WI38 (cell line): Measurements from ENCODE around the gene OMG.
"Not testable (repeated sequence)": the region's sequence is repeated elsewhere in the genome, so short reads cannot be mapped to it uniquely, and the experiment has no call there.

ENCODE experiments used
- H3K4me3 ChIP-seq: 2 replicates; pipeline ENCODE4 v1.5.1; 2011; ENCODE audit warnings: low read depth, mild to moderate bottlenecking, control low read depth, low read length
- TF ChIP-seq, protein P1 (sequence below): IDR thresholded peaks from 2 replicates; pipeline ENCODE4 v1.5.1; 2012; ENCODE audit warnings: low read depth, mild to moderate bottlenecking, control low read depth, low read length

Gene OMG

DNA sequence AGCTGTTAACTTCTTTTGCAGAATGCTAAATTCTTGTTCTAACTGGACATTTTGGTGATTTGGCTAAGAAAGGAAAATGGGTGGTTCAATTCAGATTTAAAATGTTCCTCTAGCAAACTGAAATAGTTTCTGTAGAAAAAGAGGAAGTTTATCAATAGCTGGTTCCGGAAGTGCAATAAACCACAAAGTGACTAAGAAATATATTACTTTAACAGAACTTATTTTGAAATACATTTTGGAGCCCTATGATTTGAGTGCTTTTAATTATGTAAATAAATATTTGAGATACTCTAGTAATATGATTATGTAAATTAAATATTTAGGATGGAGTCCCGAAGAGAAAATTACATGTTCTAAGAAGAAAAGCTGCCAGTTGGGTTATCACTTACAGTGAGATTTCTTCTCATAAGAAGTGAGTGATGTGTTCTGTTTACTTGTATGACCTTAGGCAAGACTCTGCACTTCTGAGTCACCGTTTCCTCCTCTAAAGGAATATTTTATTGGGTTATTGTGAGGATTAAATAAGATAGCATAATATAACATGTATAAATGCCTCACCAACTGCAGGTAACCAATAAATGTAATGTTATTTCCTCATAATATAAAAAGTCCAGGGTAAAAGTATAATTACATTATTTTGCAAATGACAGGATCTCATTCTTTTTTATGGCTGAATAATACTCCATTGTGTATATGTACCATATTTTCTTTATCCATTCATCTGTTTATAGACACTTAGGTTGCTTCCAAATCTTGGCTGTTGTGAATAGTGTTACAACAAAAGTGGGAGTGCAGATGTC lies 17.1 kb upstream of the OMG start, which contains the start of gene EVI2B:
Gene EVI2B (minus strand): TSS at position 73 of the 800 bp plus-strand sequence. CDS start 8,445 bp downstream, outside the sequence.
- TF ChIP-seq, protein P1, sequence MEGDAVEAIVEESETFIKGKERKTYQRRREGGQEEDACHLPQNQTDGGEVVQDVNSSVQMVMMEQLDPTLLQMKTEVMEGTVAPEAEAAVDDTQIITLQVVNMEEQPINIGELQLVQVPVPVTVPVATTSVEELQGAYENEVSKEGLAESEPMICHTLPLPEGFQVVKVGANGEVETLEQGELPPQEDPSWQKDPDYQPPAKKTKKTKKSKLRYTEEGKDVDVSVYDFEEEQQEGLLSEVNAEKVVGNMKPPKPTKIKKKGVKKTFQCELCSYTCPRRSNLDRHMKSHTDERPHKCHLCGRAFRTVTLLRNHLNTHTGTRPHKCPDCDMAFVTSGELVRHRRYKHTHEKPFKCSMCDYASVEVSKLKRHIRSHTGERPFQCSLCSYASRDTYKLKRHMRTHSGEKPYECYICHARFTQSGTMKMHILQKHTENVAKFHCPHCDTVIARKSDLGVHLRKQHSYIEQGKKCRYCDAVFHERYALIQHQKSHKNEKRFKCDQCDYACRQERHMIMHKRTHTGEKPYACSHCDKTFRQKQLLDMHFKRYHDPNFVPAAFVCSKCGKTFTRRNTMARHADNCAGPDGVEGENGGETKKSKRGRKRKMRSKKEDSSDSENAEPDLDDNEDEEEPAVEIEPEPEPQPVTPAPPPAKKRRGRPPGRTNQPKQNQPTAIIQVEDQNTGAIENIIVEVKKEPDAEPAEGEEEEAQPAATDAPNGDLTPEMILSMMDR: no peak
- H3K4me3 ChIP-seq: peak within 1 kb of the TSS; percentile 17

DNA sequence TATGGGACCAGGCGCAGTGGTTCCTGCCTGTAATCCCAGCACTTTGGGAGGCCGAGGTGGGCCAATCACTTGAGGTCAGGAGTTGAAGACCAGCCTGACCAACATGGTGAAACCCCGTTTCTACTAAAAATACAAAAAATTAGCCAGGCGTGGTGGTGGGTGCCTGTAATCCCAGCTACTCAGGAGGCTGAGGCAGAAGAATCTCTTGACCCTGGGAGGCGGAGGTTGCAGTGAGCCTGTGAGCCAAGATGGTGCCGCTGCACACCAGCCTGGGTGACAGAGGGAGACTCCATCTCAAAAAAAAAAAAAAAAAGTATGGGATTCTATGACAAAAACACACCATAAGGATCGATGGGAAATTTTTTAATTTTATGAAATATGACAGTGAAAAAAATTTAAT lies 15.2 kb upstream of the OMG start:
- not testable (repeated sequence) for H3K4me3 ChIP-seq

DNA sequence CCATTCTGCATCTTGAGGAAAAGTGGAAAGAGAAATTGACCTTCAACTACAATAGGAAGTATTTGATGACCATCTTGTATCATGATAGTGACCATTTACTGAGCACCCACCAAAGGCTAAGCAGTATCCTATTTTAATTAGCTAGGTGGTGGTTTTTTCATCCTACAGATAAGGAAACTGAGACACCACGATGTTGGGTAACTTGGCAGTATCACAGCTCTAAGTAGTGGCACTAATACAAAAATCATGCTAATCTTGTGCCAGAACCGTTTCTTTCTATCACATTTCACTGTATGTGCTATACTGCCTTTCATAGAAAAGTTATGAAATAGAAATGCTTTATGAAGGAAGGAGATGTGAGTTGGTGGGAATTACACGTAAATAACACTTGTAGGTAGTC lies 14.5 kb upstream of the OMG start:
- H3K4me3 ChIP-seq: no peak overlapping the region
- TF ChIP-seq, protein P1: no peak

DNA sequence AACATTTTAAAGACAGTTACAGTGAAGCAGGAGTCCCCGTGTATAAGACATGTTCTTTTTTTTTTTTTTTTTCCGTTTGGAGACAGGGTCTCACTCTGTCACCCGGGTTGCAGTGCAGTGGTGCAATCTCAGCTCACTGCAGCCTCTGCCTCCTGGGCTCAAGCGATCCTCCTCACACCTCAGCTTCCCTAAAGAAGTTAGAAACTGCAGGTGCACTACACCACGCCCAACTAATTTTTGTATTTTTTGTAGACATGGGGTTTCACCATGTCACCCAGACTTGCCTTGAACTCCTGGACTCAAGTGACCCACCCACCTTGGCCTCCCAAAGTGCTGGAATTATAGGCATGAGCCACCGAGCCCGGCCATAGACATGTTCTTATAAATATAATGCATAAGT lies 13.8 kb upstream of the OMG start:
- TF ChIP-seq, protein P1: no peak
- H3K4me3 ChIP-seq: no peak overlapping the region

DNA sequence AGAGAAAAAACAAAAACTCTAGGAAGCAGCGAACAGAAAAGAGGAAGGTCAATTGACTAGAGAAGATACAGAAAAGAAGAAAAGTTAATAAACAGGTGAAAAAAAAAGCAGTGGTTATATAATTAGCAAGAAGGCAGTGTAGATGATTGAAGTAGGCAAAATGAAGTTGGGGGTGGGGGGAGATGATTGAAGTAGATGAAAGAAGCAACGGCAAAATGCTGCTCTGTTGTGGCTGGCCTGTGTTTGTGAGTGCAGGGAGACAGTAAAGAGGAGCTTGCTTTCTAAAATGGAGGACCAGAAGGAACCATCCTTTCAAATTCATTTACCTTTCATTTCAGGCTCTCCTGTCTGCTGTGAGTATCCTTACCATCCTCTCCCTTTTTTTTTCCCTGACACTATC lies 13.2 kb upstream of the OMG start:
- no peak overlapping the region for H3K4me3 ChIP-seq
- TF ChIP-seq, protein P1: no peak

DNA sequence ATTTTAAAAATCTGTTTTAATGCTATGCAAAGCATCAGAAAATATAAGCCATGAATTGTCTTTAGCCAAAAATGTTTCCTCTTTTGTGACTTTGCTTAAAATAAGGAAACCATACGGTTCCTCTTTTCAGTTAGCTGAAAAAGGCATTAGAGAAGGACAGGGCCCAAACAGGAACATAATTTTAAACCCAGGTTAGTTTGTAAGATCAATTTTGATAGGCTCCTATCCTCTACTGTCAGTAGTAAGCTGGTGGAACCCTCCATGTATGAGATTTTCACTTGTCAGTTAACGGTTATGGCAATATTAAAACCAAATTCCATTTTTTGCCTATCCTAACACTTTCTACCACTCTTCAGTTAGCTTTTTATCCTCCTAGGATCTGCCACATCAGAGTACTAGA lies 12.5 kb upstream of the OMG start:
- TF ChIP-seq, protein P1: no peak
- no peak overlapping the region for H3K4me3 ChIP-seq

DNA sequence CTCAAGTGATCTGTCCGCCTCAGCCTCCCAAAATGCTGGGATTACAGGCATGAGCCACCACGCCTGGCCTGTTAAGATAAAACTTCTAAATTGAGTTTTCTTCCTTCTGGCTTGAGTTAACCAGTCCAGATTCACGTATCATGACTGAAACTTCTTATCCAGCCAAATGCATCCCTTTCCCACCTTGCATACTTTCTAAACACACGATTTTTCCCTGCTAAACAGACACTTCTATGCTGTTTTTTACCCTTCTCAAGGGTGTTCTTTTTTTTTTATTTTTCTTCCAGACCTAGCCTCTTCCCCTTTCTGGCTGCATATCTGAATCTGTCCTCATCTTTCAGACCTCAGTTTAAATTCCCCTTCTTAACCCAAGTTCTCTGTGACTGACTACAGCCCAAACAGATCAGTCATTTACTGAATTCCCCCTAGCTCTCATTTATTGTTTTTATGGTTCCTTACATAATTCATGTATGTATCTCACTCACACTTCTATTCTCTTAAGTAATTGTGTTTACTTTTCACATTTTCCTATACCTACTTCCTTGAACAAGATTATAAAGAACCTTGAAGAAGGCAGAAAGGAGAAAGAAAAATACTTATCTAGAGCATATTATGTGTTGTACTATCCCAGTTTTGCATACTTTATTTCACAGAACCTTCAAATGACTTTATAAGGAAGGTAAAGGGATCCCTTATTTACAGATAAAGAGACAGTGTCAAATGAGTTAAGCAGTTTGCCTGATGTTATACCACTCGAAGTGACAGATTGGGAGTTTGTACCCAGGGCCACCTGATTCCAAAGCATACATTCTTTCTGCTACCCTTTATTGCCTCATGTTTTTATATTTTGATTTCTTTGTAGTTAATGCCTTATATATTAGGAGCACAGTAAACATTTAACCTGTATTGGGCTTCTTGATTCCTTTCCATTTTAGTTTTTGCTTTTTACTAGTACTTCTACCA lies 11.6 kb upstream of the OMG start:
- H3K4me3 ChIP-seq: no peak overlapping the region
- TF ChIP-seq, protein P1: no peak
